GM23338 (cell line): Measurements from ENCODE around the gene MARVELD3. TPM values are rescaled to one million over a fixed set of nuclear protein-coding genes. Genes with fewer than 3 reads are reported as not detected.

Experiments used
- ATAC-seq: fragments of 200-7000 bp; cut with Tn5 transposase; 3 replicates; pipeline ENCODE4 v1.9.1; 2020
- DNase-seq: peaks from one replicate; pipeline ENCODE4 v3.0.0-alpha.2; 2015; ENCODE audit warnings: low spot score
- H2AFZ ChIP-seq: fragments of 200-600 bp; sonication (generic); 2 replicates; pipeline ENCODE4 v1.8.0; 2016; ENCODE audit warnings: antibody characterized with exemption, mild to moderate bottlenecking, moderate library complexity
- H3F3A ChIP-seq: fragments of 200-600 bp; sonication (generic); replicated peaks from 2 replicates; pipeline ENCODE4 v1.8.0; 2017; ENCODE audit warnings: antibody characterized with exemption, mixed run types, low read depth
- H3K27ac ChIP-seq: fragments of 200-600 bp; sonication (generic); 2 replicates; pipeline ENCODE4 v1.6.1; 2016; ENCODE audit warnings: low read depth
- H3K27me3 ChIP-seq: fragments of 200-600 bp; sonication (generic); 2 replicates; pipeline ENCODE4 v1.8.0; 2016; ENCODE audit warnings: mild to moderate bottlenecking, mixed run types, moderate library complexity; ENCODE audit not compliant: insufficient read depth
- H3K36me3 ChIP-seq: fragments of 200-600 bp; sonication (generic); 2 replicates; pipeline ENCODE4 v1.8.0; 2016; ENCODE audit warnings: mild to moderate bottlenecking; ENCODE audit not compliant: insufficient read depth
- H3K4me1 ChIP-seq: fragments of 200-600 bp; sonication (generic); 2 replicates; pipeline ENCODE4 v1.8.0; 2016; ENCODE audit warnings: mild to moderate bottlenecking, moderate library complexity; ENCODE audit not compliant: insufficient read depth
- H3K4me2 ChIP-seq: fragments of 200-600 bp; sonication (generic); 2 replicates; pipeline ENCODE4 v1.7.1; 2017; ENCODE audit warnings: mixed run types
- H3K4me3 ChIP-seq: fragments of 200-600 bp; sonication (generic); 2 replicates; pipeline ENCODE4 v1.6.1; 2016; ENCODE audit warnings: mixed run types
- H3K79me2 ChIP-seq: fragments of 200-600 bp; sonication (generic); replicated peaks from 2 replicates; pipeline ENCODE4 v1.8.0; 2017; ENCODE audit warnings: mild to moderate bottlenecking; ENCODE audit not compliant: insufficient read depth
- H3K9me2 ChIP-seq: fragments of 200-600 bp; sonication (generic); 2 replicates; pipeline ENCODE4 v1.8.0; 2017; ENCODE audit not compliant: insufficient read depth
- H4K20me1 ChIP-seq: fragments of 200-600 bp; sonication (generic); replicated peaks from 2 replicates; pipeline ENCODE4 v1.8.0; 2017; ENCODE audit warnings: mild to moderate bottlenecking; ENCODE audit not compliant: insufficient read depth
- H3K27ac Mint-ChIP-seq: 2 replicates; pipeline ENCODE4 v1.8.0; 2020; ENCODE audit warnings: inconsistent platforms, mild to moderate bottlenecking, moderate library complexity, mixed read lengths
- H3K27me3 Mint-ChIP-seq: 3 replicates; pipeline ENCODE4 v1.8.0; 2022; ENCODE audit warnings: low read depth, mild to moderate bottlenecking, moderate library complexity, mixed read lengths, inconsistent platforms; ENCODE audit not compliant: insufficient read depth, poor library complexity
- H3K36me3 Mint-ChIP-seq: 3 replicates; pipeline ENCODE4 v1.8.0; 2021; ENCODE audit warnings: low read depth, mild to moderate bottlenecking, inconsistent platforms, moderate library complexity, mixed read lengths
- H3K4me1 Mint-ChIP-seq: 3 replicates; pipeline ENCODE4 v1.8.0; 2020; ENCODE audit warnings: mild to moderate bottlenecking, inconsistent platforms, mixed read lengths
- H3K4me3 Mint-ChIP-seq: 3 replicates; pipeline ENCODE4 v1.8.0; 2021; ENCODE audit warnings: moderate library complexity, mild to moderate bottlenecking, inconsistent platforms, mixed read lengths
- H3K9me3 Mint-ChIP-seq: 3 replicates; pipeline ENCODE4 v1.8.0; 2020; ENCODE audit warnings: moderate library complexity, mild to moderate bottlenecking, inconsistent platforms, mixed read lengths
- CREB1 ChIP-seq: fragments of 250-450 bp; sonication (Bioruptor Pico); IDR thresholded peaks from 2 replicates; pipeline ENCODE4 v1.5.0; 2020; ENCODE audit warnings: low read depth, mild to moderate bottlenecking, moderate library complexity
- CTCF ChIP-seq, 2 experiments: fragments of 200-600 bp in 1 of 2; sonication (generic) in 1 of 2; conservative IDR thresholded peaks; 2 replicates each; pipeline versions ENCODE4 v1.5.1 to v1.6.1; 2016 to 2017; ENCODE audit warnings: antibody characterized with exemption in 2 of 2, low read depth in 2 of 2, mild to moderate bottlenecking in 2 of 2, moderate library complexity in 1 of 2
- ETS1 ChIP-seq: IDR thresholded peaks from 2 replicates; pipeline ENCODE4 v1.6.1; 2016; ENCODE audit warnings: antibody characterized with exemption
- EZH2 ChIP-seq: fragments of 200-600 bp; sonication (generic); IDR thresholded peaks from one replicate; pipeline ENCODE4 v1.8.0; 2017; ENCODE audit warnings: antibody characterized with exemption, mild to moderate bottlenecking, low read depth; ENCODE audit not compliant: unreplicated experiment
- EZH2phosphoT487 ChIP-seq: fragments of 200-600 bp; sonication (generic); IDR thresholded peaks from one replicate; pipeline ENCODE4 v1.8.1; 2018; ENCODE audit warnings: antibody characterized with exemption; ENCODE audit not compliant: unreplicated experiment
- JUNB ChIP-seq: IDR thresholded peaks from one replicate; pipeline ENCODE4 v1.6.1; 2016; ENCODE audit warnings: antibody characterized with exemption; ENCODE audit not compliant: unreplicated experiment
- NANOG ChIP-seq: IDR thresholded peaks from 2 replicates; pipeline ENCODE4 v1.6.1; 2016; ENCODE audit warnings: antibody characterized with exemption, borderline replicate concordance
- POLR2AphosphoS5 ChIP-seq: IDR thresholded peaks from 2 replicates; pipeline ENCODE4 v1.6.1; 2016; ENCODE audit warnings: antibody characterized with exemption, low read depth
- REST ChIP-seq: IDR thresholded peaks from one replicate; pipeline ENCODE4 v1.6.1; 2018; ENCODE audit warnings: antibody characterized with exemption; ENCODE audit not compliant: unreplicated experiment
- STAT1 ChIP-seq: IDR thresholded peaks from one replicate; pipeline ENCODE4 v1.6.1; 2016; ENCODE audit warnings: antibody characterized with exemption; ENCODE audit not compliant: unreplicated experiment
- ZNF114 ChIP-seq: fragments of 250-450 bp; sonication (Bioruptor Pico); IDR thresholded peaks from 2 replicates; pipeline ENCODE4 v1.5.0; 2020; ENCODE audit warnings: mild to moderate bottlenecking, moderate library complexity
- ZNF331 ChIP-seq: fragments of 250-450 bp; sonication (Bioruptor Pico); IDR thresholded peaks from 2 replicates; pipeline ENCODE4 v1.5.0; 2020; ENCODE audit warnings: low read depth, mild to moderate bottlenecking, moderate library complexity
- polyA plus RNA-seq: library from polyadenylated mRNA; unstranded; fragments of >200 nt; fragmentation: Nextera tagmentation; extraction: Ambion mirVana; gene quantifications from 2 replicates; pipeline ENCODE4 v1.2.1, GENCODE V29; 2016
- total RNA-seq: library from RNA; depleted of rRNA; stranded (reverse); fragments of >200 nt; shearing (Covaris generic); gene quantifications from 2 replicates; pipeline ENCODE4 v1.2.3, GENCODE V29; 2014

MARVELD3 gene
- total and polyA plus RNA-seq, 2 experiments from 2014 or later, result 23.4 to 32.7 TPM

GRCh38 chr16:71649704-71650103 lies 23.7 kb downstream of the MARVELD3 start (continued):
- TF ChIP-seq STAT1 (no peak), POLR2AphosphoS5 (no peak), EZH2 (no peak), ETS1 (no peak), CREB1 (CRISPR knock-in tag) (no peak), ZNF331 (CRISPR knock-in tag) (no peak), JUNB (no peak), EZH2phosphoT487 (no peak), REST (no peak)

- Histone ChIP-seq H3K79me2 (no peaks in the 10 kb centered on the region), H4K20me1 (peaks cover 4% of the 10 kb centered on the region; the same call in 1 of the 2 replicates), H3K9me2 (no peaks in the 10 kb centered on the region), H3K27ac (no peak overlapping the region), H2AFZ (no peak overlapping the region), H3K27me3 (no peaks in the 10 kb centered on the region), H3F3A (no peaks in the 10 kb centered on the region), H3K4me1 (no peaks in the 10 kb centered on the region), H3K36me3 (peaks cover 45% of the 10 kb centered on the region), H3K4me3 (no peak overlapping the region), H3K4me2 (no peak overlapping the region)
- H3K27me3 Mint-ChIP-seq, result no peaks in the 10 kb centered on the region
- no peaks in the 10 kb centered on the region for H3K4me1 Mint-ChIP-seq
- H3K27ac Mint-ChIP-seq, result no peak overlapping the region
- no peak for TF ChIP-seq ZNF114 (CRISPR knock-in tag)
- TF ChIP-seq CREB1 (CRISPR knock-in tag), result no peak
- TF ChIP-seq EZH2phosphoT487, result no peak
- H3K9me3 Mint-ChIP-seq, result no peaks in the 10 kb centered on the region
- no peak overlapping the region for H3K4me3 Mint-ChIP-seq
- DNase-seq (no peak), ATAC-seq (no peak)
- peaks cover 68% of the 10 kb centered on the region for H3K36me3 Mint-ChIP-seq
These were observed 32.8 kb downstream of the MARVELD3 start for GRCh38 chr16:71658771-71659170.

- Mint-ChIP-seq H3K4me3 (no peak overlapping the region), H3K36me3 (peaks cover 69% of the 10 kb centered on the region), H3K27me3 (no peaks in the 10 kb centered on the region), H3K9me3 (no peaks in the 10 kb centered on the region), H3K4me1 (no peaks in the 10 kb centered on the region), H3K27ac (no peak overlapping the region)
- ATAC-seq (no peak), DNase-seq (no peak)
- no peaks in the 10 kb centered on the region for H3K79me2 ChIP-seq
- no peak overlapping the region for H3K27ac ChIP-seq
- H3K9me2 ChIP-seq, result no peaks in the 10 kb centered on the region
- H2AFZ ChIP-seq, result no peak overlapping the region
- H4K20me1 ChIP-seq, result peaks cover 3% of the 10 kb centered on the region; the same call in 1 of the 2 replicates
- H3F3A ChIP-seq, result no peaks in the 10 kb centered on the region
- H3K4me2 ChIP-seq, result no peak overlapping the region
- peaks cover 45% of the 10 kb centered on the region for H3K36me3 ChIP-seq
- no peaks in the 10 kb centered on the region for H3K4me1 ChIP-seq
- H3K4me3 ChIP-seq, result no peak overlapping the region
- H3K27me3 ChIP-seq, result no peaks in the 10 kb centered on the region
- no peak for TF ChIP-seq REST
- no peak for TF ChIP-seq CTCF (conservative IDR thresholded peaks at IDR 0.05; ENCODE audit: low read depth in 2 of 2)
- no peak for TF ChIP-seq STAT1
- TF ChIP-seq JUNB, result no peak
- TF ChIP-seq ETS1, result no peak
- TF ChIP-seq NANOG, result no peak
- no peak for TF ChIP-seq POLR2AphosphoS5
These were observed 33.5 kb downstream of the MARVELD3 start for GRCh38 chr16:71659471-71659870.
